Lower leg skin (tissue), 3 donors: ENCODE results near the gene ZNF580.

Experiments used
- POLR2A ChIP-seq, 2 donors: fragments of 450-650 bp; IDR thresholded peaks; one replicate each; pipeline ENCODE4 v1.6.1; 2016 to 2017; ENCODE audit warnings: antibody characterized with exemption in 2 of 2, mild to moderate bottlenecking in 1 of 2, moderate library complexity in 1 of 2
- TF ChIP-seq, protein P1 (sequence below), 3 donors: fragments of 450-650 bp; IDR thresholded peaks; one replicate each; pipeline ENCODE4 v1.5.1; 2016; ENCODE audit warnings: antibody characterized with exemption in 3 of 3, mild to moderate bottlenecking in 3 of 3, moderate library complexity in 2 of 3

DNA sequence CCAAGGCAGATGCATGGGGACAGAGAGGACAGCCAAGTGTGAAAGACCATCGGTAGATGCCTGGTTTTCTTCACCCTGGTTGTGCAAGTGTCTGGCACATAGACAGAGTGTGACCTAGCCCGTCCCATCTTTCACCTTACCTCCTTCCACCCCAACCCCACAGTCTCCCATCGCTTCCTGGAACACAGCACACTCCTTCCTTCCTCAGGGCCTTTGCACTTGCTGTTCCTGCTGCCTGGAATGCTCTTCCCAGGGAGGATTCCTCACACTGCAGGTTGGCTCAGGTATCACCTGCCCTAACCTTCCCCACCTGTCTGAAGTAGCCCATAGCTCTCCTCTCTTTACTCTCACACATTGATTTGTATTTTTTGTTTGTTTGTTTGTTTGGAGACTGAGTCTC is 44.5 kb upstream of the ZNF580 start:
- TF ChIP-seq, protein P1, sequence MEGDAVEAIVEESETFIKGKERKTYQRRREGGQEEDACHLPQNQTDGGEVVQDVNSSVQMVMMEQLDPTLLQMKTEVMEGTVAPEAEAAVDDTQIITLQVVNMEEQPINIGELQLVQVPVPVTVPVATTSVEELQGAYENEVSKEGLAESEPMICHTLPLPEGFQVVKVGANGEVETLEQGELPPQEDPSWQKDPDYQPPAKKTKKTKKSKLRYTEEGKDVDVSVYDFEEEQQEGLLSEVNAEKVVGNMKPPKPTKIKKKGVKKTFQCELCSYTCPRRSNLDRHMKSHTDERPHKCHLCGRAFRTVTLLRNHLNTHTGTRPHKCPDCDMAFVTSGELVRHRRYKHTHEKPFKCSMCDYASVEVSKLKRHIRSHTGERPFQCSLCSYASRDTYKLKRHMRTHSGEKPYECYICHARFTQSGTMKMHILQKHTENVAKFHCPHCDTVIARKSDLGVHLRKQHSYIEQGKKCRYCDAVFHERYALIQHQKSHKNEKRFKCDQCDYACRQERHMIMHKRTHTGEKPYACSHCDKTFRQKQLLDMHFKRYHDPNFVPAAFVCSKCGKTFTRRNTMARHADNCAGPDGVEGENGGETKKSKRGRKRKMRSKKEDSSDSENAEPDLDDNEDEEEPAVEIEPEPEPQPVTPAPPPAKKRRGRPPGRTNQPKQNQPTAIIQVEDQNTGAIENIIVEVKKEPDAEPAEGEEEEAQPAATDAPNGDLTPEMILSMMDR (IDR thresholded peaks at IDR 0.05), result no peak
- TF ChIP-seq POLR2A (IDR thresholded peaks at IDR 0.05), result no peak
